ENCODE measurements around the gene ALKBH6.
A peak's percentile ranks its signal among the peaks of the same experiment; 100 is the strongest.
"Not testable (repeated sequence)": the region's sequence is repeated elsewhere in the genome, so short reads cannot be mapped to it uniquely, and the experiment has no call there.

Gene ALKBH6

DNA sequence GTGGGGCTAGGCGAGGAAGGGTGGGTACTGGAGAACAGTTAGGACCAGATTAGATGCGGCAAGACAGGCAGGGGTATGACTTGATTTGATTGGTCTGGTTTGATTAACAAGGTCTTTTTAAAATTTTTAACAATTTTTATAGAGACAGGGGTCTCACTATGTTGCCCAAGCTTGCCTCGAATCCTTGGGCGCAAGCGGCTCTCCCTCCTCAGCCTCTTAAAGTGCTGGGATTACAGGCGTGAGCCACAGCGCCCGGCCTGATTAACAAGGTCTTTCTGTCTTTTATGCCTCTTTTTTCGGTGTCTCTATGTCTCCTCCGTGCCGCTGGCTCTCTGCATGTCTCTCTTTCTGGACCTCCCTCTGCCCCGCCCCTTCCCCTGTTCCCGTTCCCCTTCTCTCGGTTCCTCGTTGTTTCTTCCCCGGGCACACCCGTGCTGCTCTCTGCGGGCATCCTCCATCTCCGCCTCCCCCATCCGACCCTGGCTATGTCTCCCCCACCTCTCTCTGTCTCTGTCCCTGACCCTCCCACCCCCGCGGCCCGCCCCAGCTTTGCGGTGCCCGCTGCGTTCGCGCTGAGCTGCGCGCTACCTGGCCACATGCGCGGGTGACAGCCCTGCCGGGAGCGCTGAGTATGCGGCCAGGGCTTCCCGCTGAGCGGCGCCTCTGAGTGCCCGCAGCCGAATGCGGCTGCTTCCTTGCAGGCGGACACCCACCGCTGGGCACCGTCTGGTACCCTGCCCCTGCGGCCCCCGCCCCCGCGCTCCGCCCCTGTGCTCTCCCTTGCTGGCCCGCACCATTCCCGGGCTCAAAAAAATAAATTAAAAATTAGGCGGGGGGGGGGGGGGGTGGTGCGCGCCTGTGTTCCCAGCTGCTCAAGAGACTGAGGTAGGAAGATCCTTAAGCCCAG is 27.1 kb downstream of the ALKBH6 start:
- TF ChIP-seq, protein P1, sequence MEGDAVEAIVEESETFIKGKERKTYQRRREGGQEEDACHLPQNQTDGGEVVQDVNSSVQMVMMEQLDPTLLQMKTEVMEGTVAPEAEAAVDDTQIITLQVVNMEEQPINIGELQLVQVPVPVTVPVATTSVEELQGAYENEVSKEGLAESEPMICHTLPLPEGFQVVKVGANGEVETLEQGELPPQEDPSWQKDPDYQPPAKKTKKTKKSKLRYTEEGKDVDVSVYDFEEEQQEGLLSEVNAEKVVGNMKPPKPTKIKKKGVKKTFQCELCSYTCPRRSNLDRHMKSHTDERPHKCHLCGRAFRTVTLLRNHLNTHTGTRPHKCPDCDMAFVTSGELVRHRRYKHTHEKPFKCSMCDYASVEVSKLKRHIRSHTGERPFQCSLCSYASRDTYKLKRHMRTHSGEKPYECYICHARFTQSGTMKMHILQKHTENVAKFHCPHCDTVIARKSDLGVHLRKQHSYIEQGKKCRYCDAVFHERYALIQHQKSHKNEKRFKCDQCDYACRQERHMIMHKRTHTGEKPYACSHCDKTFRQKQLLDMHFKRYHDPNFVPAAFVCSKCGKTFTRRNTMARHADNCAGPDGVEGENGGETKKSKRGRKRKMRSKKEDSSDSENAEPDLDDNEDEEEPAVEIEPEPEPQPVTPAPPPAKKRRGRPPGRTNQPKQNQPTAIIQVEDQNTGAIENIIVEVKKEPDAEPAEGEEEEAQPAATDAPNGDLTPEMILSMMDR (IDR thresholded peaks at IDR 0.05; ENCODE audit: low read depth, low read length, missing control alignments): no peak
- H3K4me3 ChIP-seq (replicated peaks; ENCODE audit: low read depth, low read length): peak overlapping the region; percentile 24
- no peak for DNase-seq (ENCODE audit: extremely low read depth, low read depth)

DNA sequence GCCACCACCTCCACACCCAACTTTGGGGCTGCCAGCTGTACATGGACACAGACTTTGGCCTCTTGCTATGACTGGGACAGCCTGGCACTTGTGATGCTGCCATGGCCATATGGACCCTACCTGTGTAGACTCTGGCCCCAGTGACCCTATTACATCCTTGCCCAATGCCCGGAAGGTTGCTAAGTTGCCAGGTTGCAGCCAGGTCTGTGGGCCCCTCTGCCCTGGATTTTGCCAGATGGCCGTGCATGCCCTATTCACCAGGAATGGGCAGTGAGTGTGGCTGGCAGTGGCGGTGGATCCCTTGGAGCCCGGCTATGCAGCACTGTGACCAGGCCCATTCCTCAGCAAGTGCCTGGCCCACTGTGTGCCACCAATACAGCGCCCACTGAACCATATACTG is 27.9 kb downstream of the ALKBH6 start:
- no peak overlapping the region for H3K4me3 ChIP-seq (replicated peaks; ENCODE audit: low read depth, low read length)
- TF ChIP-seq, protein P1 (IDR thresholded peaks at IDR 0.05; ENCODE audit: low read depth, low read length, missing control alignments): no peak
- DNase-seq (ENCODE audit: extremely low read depth, low read depth): no peak

DNA sequence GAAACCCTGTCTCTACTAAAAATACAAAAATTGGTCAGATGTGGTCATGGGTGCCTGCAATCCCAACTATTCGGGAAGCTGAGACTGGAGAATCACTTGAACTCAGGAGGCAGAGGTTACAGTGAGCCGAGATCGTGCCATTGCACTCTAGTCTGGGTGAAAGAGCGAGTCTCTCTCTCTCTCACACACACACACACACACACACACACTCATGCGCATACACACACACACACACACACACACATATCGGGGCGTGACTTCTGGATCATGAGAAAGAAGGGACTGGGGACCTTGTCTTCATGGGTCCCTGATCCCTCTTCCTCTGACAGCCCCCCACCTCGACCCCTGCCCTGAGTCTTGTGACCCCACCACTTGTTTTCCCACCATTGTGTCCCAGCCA is 30.8 kb downstream of the ALKBH6 start:
- no peak overlapping the region for H3K4me3 ChIP-seq (replicated peaks; ENCODE audit: low read depth, low read length)
- DNase-seq (ENCODE audit: extremely low read depth, low read depth): no peak
- TF ChIP-seq, protein P1 (IDR thresholded peaks at IDR 0.05; ENCODE audit: low read depth, low read length, missing control alignments): no peak

- not testable (repeated sequence) for H3K4me3 ChIP-seq (replicated peaks; ENCODE audit: low read depth, low read length); DNase-seq (ENCODE audit: extremely low read depth, low read depth)
Observed at GRCh38 chr19:35980997-35981396, 33.0 kb downstream of the ALKBH6 start.

GRCh38 chr19:35978832-35979365 is 35.1 kb downstream of the ALKBH6 start:
- H3K4me3 ChIP-seq (replicated peaks; ENCODE audit: low read depth, low read length): no peak overlapping the region
- DNase-seq (ENCODE audit: extremely low read depth, low read depth): no peak
- TF ChIP-seq, protein P1 (IDR thresholded peaks at IDR 0.05; ENCODE audit: low read depth, low read length, missing control alignments): no peak

GRCh38 chr19:35978271-35978670 is 35.7 kb downstream of the ALKBH6 start:
- TF ChIP-seq, protein P1 (IDR thresholded peaks at IDR 0.05; ENCODE audit: low read depth, low read length, missing control alignments): no peak
- no peak for DNase-seq (ENCODE audit: extremely low read depth, low read depth)
- H3K4me3 ChIP-seq (replicated peaks; ENCODE audit: low read depth, low read length): no peak overlapping the region

GRCh38 chr19:35977446-35978222 is 36.4 kb downstream of the ALKBH6 start:
- TF ChIP-seq, protein P1 (IDR thresholded peaks at IDR 0.05; ENCODE audit: low read depth, low read length, missing control alignments): no peak
- no peak overlapping the region for H3K4me3 ChIP-seq (replicated peaks; ENCODE audit: low read depth, low read length)
- no peak for DNase-seq (ENCODE audit: extremely low read depth, low read depth)

Measured in HFF-Myc (cell line).